CD1c-positive myeloid dendritic cell (primary cell): Measurements from ENCODE around the gene MRPL32.

ENCODE experiments used
- DNase-seq: peaks from one replicate; pipeline ENCODE4 v3.0.0-alpha.2; 2016; ENCODE audit errors: extremely low spot score

Gene MRPL32

GRCh38 chr7:42926204-42926603, 6.0 kb upstream of the MRPL32 start:
- DNase-seq = peak; percentile 38

DNA sequence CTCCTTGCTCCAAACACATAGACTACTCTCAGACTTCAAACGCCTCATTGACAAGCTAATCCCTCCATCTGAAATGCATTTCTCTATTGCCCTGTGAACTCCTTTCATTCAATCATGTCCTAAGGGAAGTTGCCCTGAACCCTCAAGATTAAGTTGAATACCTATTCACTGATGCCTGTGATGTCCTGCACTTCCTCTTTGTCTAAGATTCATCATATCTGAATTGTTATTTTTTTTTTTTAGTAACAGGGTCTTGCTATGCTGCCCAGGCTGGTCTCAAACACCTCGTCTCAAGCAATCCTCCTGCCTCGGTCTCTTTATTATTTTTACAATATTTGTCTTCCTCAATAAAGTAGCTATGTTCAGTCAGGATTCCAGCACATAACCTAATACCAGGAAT, 3.4 kb upstream of the MRPL32 start:
- no peak for DNase-seq

DNA sequence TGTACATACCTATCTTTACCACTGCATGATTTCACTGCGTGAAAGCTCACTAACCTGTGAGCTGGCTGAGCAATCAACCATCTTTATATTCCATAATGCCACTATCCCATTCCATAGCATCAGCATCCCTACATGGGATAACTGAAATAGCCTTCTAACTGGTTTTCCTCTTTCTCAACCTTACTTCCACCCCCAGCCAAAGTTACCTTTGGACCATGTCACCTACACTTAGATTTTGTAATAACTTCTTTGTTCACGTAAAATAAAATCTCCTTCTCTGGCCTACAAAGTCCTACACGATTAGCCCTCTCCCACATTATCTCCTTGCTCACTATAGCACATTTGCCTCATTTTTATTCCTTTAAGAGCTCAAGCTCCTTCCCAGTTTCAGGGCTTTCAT, 2.7 kb upstream of the MRPL32 start:
- DNase-seq = no peak

DNA sequence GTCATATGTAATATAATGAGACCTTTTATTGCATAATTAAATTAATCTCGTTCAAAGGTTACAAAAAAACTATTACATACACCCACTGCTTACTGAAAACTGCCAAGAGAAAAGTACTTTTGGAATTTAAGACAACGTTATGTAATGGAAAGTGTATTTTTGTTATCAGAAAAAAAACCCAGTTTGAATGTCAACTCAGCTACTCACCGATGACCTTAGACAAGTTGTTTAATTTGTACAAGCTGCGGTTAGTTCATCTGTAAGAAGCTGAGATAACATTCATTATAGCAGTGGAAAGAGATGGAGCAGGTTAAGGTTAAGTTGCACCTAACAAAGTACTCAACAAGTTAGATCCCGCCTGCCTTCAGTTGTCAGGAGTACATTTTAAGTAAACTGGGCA, 1.3 kb upstream of the MRPL32 start:
- no peak for DNase-seq

DNA sequence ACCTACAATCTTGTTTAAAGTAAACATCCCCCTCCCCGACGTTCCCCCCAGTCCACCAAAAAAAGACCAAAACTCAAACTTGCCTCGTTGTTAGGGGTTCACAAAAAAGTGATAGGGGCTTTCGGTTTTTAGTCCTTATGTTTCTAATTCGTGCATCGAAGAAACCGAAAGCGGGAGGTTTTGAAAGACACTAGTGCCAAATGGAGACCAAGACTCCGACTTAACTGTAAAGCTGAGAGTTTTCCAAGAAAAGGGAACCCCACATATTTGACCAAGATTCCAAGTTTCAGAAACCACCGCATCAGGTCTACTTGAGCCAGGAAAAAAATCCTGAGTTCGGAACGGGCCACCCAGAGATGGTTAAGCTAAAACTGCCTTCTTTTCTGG, 736 bp upstream of the MRPL32 start:
- DNase-seq = peak; percentile 37

DNA sequence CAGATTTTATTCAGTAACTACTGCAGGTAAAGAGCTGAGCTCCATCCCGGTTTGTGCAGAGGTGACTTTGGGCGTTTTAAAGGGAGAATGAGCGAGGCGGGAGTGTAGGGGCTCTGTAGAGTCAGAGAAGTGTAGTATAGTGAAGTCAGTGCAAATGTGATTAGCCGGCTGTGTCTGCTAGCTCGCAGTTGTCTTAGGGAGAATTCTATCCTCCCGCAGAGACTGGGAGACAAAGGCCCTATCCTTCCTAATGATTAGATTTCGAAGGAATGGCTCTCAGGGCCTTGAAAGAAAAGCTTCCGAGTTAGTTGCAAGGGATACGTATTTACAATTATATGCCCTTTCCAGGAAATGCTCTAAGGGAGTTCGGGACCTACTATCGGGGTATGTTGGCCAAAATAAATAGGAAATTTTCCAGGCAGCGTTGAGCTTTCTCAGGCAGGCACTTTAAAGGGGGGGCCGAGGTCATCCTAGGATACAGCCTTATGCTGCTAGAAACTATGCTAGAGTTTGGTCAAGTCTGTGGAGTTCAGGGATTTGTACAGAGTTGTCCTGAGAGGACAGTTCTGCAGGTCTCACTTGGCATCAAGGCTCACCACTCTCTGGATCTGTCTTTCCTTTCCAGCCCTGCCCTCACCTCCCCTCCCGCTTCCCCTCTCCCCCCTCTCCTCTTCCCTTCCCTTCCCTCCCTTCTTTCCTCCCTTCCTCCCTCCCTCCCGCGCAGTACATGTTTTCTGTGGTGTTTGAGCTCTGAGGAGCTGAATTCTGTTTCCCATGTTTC, 825 bp downstream of the MRPL32 start:
- no peak for DNase-seq

DNA sequence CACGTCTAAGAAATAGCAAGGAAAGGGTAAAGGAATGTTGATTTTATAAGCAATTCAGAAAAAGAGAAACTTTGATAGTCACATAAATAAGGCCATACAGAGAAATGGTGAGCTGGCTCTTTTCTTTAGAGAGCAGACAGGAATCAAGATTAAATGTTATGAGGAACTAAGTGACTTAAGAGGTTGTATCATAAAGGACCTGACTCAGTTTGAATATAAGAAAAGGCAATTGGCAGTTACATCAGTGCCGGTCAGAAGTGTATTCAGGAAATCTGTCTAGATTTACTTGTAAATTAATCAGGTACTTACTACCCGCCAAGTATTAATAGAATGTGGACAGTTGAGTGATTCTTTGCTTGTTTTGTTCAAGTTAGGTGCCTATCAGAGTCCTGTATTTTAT, 2.1 kb downstream of the MRPL32 start:
- no peak for DNase-seq

GRCh38 chr7:42935861-42936260, 3.7 kb downstream of the MRPL32 start:
- DNase-seq = no peak

DNA sequence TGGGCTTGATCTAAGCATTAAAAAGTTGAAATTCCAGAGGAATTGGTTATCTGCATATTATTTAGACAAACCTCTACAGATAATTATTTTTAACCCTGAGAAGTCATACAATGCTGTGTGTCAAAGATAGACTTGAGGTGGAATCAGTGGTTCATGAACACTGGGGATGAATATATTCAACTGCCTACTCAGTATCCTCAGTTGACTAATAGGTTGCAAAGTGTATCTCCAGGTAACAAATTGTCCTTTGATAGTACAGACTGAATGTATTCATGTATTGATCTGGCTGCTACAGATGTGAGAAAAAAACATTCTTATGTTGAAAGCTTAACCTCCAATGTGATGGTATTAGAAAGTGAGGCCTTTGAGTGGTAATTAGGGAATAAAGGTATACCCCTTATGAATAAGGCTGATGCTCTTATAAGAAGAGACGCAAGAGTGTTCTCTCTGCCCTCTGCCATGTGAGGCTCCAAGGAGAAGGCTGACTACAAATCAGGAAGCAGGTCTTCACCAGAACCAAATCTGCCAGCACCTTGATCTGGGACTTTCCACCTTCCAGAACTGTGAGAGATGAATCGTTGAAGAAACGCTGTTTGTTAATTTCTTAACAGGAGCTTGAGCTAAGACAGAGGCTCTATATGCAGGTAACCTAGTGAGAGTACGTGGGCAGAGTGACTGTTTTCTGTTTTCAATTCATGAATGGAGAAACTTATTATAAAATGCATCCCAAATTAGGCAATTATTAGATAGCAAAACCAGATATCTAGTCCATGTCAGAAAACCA, 7.5 kb downstream of the MRPL32 start:
- no peak for DNase-seq

- DNase-seq = peak; percentile 76
Observed at GRCh38 chr7:42940985-42941847, 9.0 kb downstream of the MRPL32 start.

DNA sequence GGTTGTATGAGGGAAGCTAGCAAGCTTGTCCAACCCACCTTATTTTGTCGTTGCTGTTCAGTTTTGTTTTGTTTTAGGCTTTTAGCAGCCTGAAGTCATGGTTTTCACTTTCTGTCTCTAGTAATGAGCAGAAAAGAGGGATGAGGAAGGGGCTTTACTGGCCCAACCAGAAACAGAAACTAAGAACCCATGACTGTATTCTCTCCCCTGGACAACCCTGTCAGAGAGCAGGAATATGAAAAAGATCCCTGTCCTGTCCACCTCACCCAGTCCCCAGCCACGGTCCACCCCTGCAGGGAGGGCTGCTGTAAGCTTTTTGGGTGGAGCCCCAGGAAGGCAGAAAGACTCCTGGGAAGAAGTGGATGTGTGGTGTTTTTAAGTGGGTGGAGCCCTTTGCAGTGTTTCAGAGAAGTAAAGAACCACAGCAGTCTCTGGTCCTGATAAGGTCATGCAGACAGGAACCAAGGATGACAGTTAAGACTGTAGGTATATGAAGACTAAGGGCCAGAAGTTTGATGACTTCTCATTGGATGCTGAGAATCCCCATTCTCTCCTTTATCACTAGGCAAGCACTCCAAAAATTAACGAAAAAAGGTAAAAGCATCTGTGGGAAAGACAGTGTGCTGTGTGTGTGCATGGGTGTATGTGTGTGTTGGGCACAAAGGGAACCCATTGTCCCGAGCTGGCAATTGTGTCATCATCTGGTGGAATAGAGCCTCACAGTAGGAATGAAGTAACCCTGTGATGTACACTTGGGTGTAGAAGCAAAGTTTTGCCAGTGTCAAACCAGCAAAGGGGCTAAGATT, 13.8 kb downstream of the MRPL32 start:
- DNase-seq = peak; percentile 22

DNA sequence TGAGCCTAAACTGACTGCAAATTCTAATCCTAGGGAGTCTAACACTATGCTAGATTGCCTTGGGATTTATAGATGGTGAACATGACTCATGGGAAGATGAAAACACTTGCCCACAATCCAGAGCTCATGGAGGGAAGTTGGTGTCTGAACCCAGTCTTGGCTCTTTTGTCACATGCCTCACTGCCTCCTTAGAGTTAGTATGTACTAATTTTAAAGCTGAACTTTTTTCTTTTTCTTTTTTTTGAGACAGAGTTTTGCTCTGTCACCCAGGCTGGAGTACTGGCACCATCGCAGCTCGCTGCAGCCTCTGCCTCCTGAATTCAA, 14.4 kb downstream of the MRPL32 start:
- DNase-seq = peak; percentile 27

GRCh38 chr7:42947521-42947920, 15.3 kb downstream of the MRPL32 start:
- no peak for DNase-seq

DNA sequence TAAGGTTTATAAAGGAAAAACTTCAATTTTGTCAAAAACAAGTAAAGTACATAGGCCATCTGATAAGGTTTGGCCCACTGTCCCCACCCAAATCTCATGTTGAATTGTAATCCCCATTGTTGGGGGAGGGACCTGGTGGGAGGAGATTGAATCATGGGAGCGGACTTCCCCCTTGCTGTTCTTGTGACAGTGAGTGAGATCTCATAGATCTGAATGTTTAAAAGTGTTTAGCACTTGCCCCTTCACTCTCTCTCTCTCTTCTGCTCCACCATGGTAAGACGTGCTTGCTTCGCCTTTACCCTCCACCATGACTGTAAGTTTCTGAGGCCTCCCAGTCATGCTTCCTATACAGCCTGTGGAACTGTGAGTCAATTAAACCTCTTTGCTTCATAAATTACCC, 18.2 kb downstream of the MRPL32 start:
- DNase-seq = no peak

GRCh38 chr7:42952328-42952727, 20.2 kb downstream of the MRPL32 start:
- no peak for DNase-seq

DNA sequence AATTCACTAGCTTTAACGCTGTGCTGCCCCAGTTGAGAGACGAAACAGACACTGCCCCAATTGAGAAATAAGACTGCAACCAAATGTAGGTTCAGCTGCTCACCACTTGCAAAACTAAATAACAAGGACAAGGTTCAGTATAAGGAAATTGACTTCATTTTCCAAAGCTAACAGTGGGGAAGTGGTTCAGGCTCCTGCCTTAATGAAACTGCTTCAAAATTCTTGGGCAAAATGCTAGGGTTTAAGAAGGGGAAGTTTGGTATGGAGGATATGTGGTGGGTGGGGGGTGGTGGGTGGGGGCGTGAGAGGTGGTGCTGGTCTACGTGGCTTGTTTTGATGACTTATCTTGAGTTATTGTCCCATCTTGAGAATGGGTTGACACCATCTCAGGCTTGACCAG, 21.8 kb downstream of the MRPL32 start:
- DNase-seq = peak; percentile 64

DNA sequence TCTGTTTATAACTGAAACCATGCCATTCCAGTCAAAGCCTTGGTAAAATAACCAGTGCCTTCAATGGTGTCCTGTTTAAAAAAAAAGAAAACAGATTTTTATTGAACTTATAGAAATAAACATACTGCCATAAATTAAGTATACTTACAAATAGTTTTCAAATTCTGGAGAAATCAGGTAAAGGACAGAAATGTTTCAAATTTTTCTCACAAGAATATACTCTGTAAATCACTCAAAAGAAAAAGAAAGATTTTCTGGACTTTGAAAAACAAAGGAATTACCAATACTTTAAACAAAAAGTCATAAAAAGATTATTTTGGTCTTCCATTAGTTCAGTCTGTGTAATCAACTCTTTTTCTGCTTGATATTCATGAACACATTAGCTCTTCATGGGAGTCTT, 23.9 kb downstream of the MRPL32 start:
- DNase-seq = no peak

DNA sequence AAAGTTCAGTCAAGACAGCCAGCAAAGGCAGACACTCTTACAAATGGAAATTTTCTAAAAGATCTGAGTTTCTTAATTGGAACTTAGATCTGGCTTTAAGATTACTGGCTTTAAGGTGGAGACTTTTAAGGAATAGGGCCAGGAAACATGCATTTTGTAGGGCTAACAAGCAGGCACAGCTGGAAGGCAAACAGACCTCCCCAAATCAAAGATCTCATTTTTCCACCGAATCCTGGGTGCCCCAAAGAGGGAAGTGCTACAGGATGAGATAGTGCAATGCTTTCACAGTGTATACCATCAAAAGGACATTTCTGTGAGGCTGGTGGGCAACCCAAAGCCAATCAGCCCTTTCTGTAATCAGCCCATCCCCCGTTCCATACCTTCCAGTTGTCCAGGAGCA, 27.4 kb downstream of the MRPL32 start:
- no peak for DNase-seq

GRCh38 chr7:42960762-42961161, 28.6 kb downstream of the MRPL32 start:
- no peak for DNase-seq

DNA sequence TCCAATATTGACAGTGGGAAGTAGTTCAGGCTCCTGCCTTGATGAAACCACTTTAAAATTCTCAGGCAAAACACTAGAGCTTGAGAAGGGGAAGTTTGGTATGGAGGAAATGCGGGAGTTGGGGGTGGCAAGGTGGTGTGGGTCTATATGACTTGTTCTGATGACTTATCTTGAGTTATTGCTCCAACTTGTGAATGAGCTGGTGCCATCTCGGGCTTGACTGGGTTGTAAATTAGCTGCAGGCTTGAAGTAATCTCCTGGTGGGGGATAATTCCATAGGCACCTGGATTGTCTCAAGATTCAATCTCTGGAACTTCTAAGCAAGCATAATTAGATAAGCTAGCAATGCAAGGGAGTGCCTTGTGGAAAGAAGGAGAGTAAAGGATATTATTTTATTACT, 29.0 kb downstream of the MRPL32 start:
- DNase-seq = no peak

DNA sequence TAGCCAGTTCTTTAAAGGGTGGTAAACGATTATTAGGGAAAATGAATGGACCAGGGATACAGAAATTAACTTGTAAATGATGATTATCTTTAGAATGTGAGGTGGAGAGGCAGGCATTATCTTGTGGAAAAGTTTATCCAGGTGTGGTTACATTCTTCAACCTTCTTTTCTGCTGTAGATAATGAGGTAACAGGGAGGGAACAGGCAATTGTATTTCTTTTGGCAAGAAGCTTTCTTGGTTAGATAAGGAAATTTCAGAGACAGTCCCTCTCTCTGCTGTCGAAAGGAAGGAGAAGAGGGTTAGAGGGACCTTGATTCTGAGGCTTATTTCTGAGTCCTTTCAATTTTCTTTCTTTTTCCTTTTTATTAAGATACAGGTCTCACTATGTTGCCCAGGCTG, 32.1 kb downstream of the MRPL32 start:
- no peak for DNase-seq
